Endothelial cell of umbilical vein (primary cell): Measurements from ENCODE around the gene UBE2L6. TPM values are rescaled to one million over a fixed set of nuclear protein-coding genes. Genes with fewer than 3 reads are reported as not detected.

Experiments
- BruUV-seq: library from RNA; stranded (reverse); fragments of 400-500 nt; replicated peaks from 2 replicates; lab custom pipeline; 2021; lab: Mats Ljungman, UMichigan
- CTCF ChIA-PET: fragments of 300-600, 350-600 bp; sonication (Branson Sonifier 250); formaldehyde crosslinking; loops from one replicate; lab custom pipeline; 2021; ENCODE audit warnings: antibody characterized with exemption, inconsistent platforms; lab: Charles Lee
- POLR2A ChIA-PET: fragments of 300-600, 350-600 bp; sonication (Branson Sonifier 250); formaldehyde crosslinking; loops from one replicate; lab custom pipeline; 2021; ENCODE audit warnings: antibody characterized with exemption, inconsistent platforms; lab: Charles Lee
- DNase-seq: peaks from one replicate; pipeline ENCODE4 v3.0.0-alpha.2; 2011; ENCODE audit warnings: low read depth, low spot score
- FAIRE-seq: peaks from 2 replicates; lab custom pipeline; 2011; peaks lifted over from hg19 to GRCh38; lab: Jason Lieb, UNC
- H2AFZ ChIP-seq: 2 replicates; pipeline ENCODE4 v1.6.0; 2012; ENCODE audit warnings: low read depth, low read length, control low read depth, inconsistent platforms
- H3K27ac ChIP-seq: 2 replicates; pipeline ENCODE4 v1.5.1; 2011; ENCODE audit warnings: low read depth, mild to moderate bottlenecking, control low read depth, low read length, moderate library complexity; ENCODE audit not compliant: insufficient read depth
- H3K27me3 ChIP-seq, 2 experiments: 2 replicates each; pipeline versions ENCODE4 v1.6.0 to v1.6.1; 2011; ENCODE audit warnings: low read length in 2 of 2, mixed read lengths in 1 of 2; ENCODE audit not compliant: control insufficient read depth in 2 of 2, insufficient read depth in 2 of 2
- H3K36me3 ChIP-seq, 2 experiments: 2 replicates in 1 of 2; 3 replicates in 1 of 2; pipeline ENCODE4 v1.5.1; 2011; ENCODE audit warnings: low read length in 2 of 2, mild to moderate bottlenecking in 1 of 2, moderate library complexity in 1 of 2; ENCODE audit not compliant: control insufficient read depth in 2 of 2, insufficient read depth in 2 of 2; ENCODE audit errors: extremely low read depth in 1 of 2
- H3K4me1 ChIP-seq: 3 replicates; pipeline ENCODE4 v1.5.1; 2011; ENCODE audit warnings: mild to moderate bottlenecking, low read length; ENCODE audit not compliant: control insufficient read depth, insufficient read depth; ENCODE audit errors: extremely low read depth
- H3K4me2 ChIP-seq: 2 replicates; pipeline ENCODE4 v1.6.1; 2011; ENCODE audit warnings: low read length, control low read depth, mixed read lengths; ENCODE audit not compliant: insufficient read depth
- H3K4me3 ChIP-seq, 3 experiments: fragments of 200-600 bp in 1 of 3; sonication (generic), shearing (Covaris generic) in 1 of 3; replicated peaks in 1 of 3; 2 replicates each; pipeline ENCODE4 v1.5.1; 2011 to 2016; ENCODE audit warnings: control low read depth in 3 of 3, low read length in 3 of 3, mild to moderate bottlenecking in 2 of 3, inconsistent platforms in 1 of 3, low read depth in 1 of 3, moderate library complexity in 1 of 3; ENCODE audit not compliant: insufficient read depth in 1 of 3
- H3K79me2 ChIP-seq: 2 replicates; pipeline ENCODE4 v1.6.0; 2012; ENCODE audit warnings: low read length, inconsistent platforms; ENCODE audit not compliant: control insufficient read depth, insufficient read depth
- H3K9ac ChIP-seq: replicated peaks from 2 replicates; pipeline ENCODE3; 2011; ENCODE audit warnings: low read length, control low read depth; ENCODE audit not compliant: insufficient read depth; ENCODE audit errors: extremely low read depth
- H3K9me1 ChIP-seq: replicated peaks from 3 replicates; pipeline ENCODE4 v1.6.0; 2011; ENCODE audit warnings: mild to moderate bottlenecking, low read length; ENCODE audit not compliant: control insufficient read depth, insufficient read depth; ENCODE audit errors: extremely low read depth
- H3K9me3 ChIP-seq: replicated peaks from 2 replicates; pipeline ENCODE4 v1.5.1; 2012; ENCODE audit warnings: low read length, inconsistent platforms; ENCODE audit not compliant: control insufficient read depth, insufficient read depth
- H4K20me1 ChIP-seq: replicated peaks from 2 replicates; pipeline ENCODE3; 2011; ENCODE audit warnings: mild to moderate bottlenecking, low read length; ENCODE audit not compliant: control insufficient read depth, insufficient read depth; ENCODE audit errors: extremely low read depth
- EZH2 ChIP-seq: IDR thresholded peaks from 2 replicates; pipeline ENCODE4 v1.6.1; 2012; ENCODE audit warnings: borderline replicate concordance, low read depth, mild to moderate bottlenecking, moderate library complexity, low read length, inconsistent platforms; ENCODE audit not compliant: severe bottlenecking
- FOS ChIP-seq: IDR thresholded peaks from 2 replicates; pipeline ENCODE4 v1.6.1; 2011; ENCODE audit warnings: mild to moderate bottlenecking, low read length, moderate library complexity, borderline replicate concordance; ENCODE audit not compliant: insufficient read depth
- GATA2 ChIP-seq: IDR thresholded peaks from 2 replicates; pipeline ENCODE4 v1.7.0; 2011; ENCODE audit warnings: low read depth, mild to moderate bottlenecking, moderate library complexity, mixed read lengths, low read length; ENCODE audit not compliant: insufficient read length, insufficient read depth
- JUN ChIP-seq: IDR thresholded peaks from 2 replicates; pipeline ENCODE4 v1.6.1; 2011; ENCODE audit warnings: borderline replicate concordance, low read depth; ENCODE audit not compliant: insufficient read length, insufficient read depth
- MYC ChIP-seq: IDR thresholded peaks from one replicate; pipeline ENCODE4 v1.6.1; 2011; ENCODE audit warnings: mild to moderate bottlenecking, low read depth, low read length
- POLR2A ChIP-seq: IDR thresholded peaks from 2 replicates; pipeline ENCODE4 v1.6.1; 2012; ENCODE audit warnings: low read depth, mild to moderate bottlenecking, control low read depth, low read length
- POLR2AphosphoS5 ChIP-seq: IDR thresholded peaks from 2 replicates; pipeline ENCODE4 v1.6.1; 2012; ENCODE audit warnings: low read depth, mild to moderate bottlenecking, control low read depth, low read length, moderate library complexity; ENCODE audit not compliant: insufficient read depth
- dilution Hi-C: fragments of 300-500 bp; cut with MboI; formaldehyde crosslinking; loops from one replicate; pipeline ENCODE4 v1.15.0; 2019; ENCODE audit warnings: low sequenced_read_pairs; ENCODE audit not compliant: extremely low pct_ligation_motif_present
- intact Hi-C: fragments of 100-400 bp; cut with micrococcal nuclease; formaldehyde crosslinking; loops from one replicate; pipeline ENCODE4 v1.10.0; 2022
- polyA plus RNA-seq, 4 experiments: library from polyadenylated mRNA; depleted of rRNA in 3 of 4; stranded (reverse) in 3 of 4; unstranded in 1 of 4; fragments of >200 nt; gene quantifications; 2 replicates each; pipeline versions ENCODE4 v1.2.1 to v1.2.3, GENCODE V29; 2011 to 2012; ENCODE audit warnings: missing spikeins in 1 of 4
- total RNA-seq: library from RNA; stranded (reverse); gene quantifications from 2 replicates; pipeline ENCODE4 v1.2.3, GENCODE V29; 2021
- TF ChIP-seq, protein P1 (sequence below), 2 donors: IDR thresholded peaks; 1 replicate in 1 of 2; 2 replicates in 1 of 2; pipeline ENCODE4 v1.5.1; 2011; ENCODE audit warnings: low read length in 2 of 2, mild to moderate bottlenecking in 2 of 2, moderate library complexity in 2 of 2, control low read depth in 1 of 2, inconsistent platforms in 1 of 2, low read depth in 1 of 2; ENCODE audit not compliant: insufficient read depth in 1 of 2; ENCODE audit errors: extremely low read depth in 1 of 2
- TF ChIP-seq, protein P2 (sequence below): IDR thresholded peaks from 2 replicates; pipeline ENCODE4 v1.6.1; 2011; ENCODE audit not compliant: insufficient read depth, insufficient read length

UBE2L6 gene
- total and polyA plus RNA-seq, 2 donors (not counting 3 experiments of a cell fraction or from before 2014, with no cell fraction given): 22.3 to 25.2 TPM

DNA sequence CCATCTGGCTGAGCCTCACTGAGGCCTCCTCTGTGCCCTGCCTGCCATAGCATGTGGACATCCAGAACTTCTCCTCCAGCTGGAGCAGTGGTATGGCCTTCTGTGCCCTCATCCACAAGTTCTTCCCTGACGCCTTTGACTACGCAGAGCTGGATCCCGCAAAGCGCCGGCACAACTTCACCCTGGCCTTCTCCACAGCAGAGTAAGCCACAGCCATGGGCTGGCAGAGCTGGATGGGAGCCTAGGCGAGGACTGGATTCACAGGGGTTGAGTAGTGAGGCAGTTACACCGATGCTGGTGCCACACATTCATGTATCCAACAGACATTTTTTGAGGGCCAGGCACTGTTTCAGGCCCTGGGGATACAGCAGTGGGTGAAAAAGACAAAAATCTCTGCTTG lies 21.0 kb downstream of the UBE2L6 start:
- Histone ChIP-seq H3K27ac (no peak overlapping the region), H3K27me3 (peaks cover 0 to 2% of the 10 kb centered on the region in 2 experiments), H3K79me2 (no peaks in the 10 kb centered on the region), H3K9me3 (no peaks in the 10 kb centered on the region), H3K9me1 (no peaks in the 10 kb centered on the region), H2AFZ (no peak overlapping the region), H3K4me3 (no peak overlapping the region), H3K4me1 (no peaks in the 10 kb centered on the region), H4K20me1 (no peaks in the 10 kb centered on the region), H3K9ac (no peak overlapping the region), H3K4me2 (no peak overlapping the region), H3K36me3 (no peaks in the 10 kb centered on the region)
- POLR2A ChIA-PET: no interaction called here
- FAIRE-seq (no peak), DNase-seq (no peak)
- CTCF ChIA-PET: interaction anchor here (0.7 to 2.3 kb wide), 8 partner anchors 10 to 201 kb away, joined by 3 to 13 read pairs (median 4); partner anchors contain the start of gene UBE2L6
- dilution Hi-C loops: no loop called here
- intact Hi-C loops: no loop called here
- TF ChIP-seq POLR2AphosphoS5 (no peak), EZH2 (no peak), FOS (no peak), MYC (no peak), POLR2A (no peak), JUN (no peak), GATA2 (no peak)
- TF ChIP-seq, protein P1, sequence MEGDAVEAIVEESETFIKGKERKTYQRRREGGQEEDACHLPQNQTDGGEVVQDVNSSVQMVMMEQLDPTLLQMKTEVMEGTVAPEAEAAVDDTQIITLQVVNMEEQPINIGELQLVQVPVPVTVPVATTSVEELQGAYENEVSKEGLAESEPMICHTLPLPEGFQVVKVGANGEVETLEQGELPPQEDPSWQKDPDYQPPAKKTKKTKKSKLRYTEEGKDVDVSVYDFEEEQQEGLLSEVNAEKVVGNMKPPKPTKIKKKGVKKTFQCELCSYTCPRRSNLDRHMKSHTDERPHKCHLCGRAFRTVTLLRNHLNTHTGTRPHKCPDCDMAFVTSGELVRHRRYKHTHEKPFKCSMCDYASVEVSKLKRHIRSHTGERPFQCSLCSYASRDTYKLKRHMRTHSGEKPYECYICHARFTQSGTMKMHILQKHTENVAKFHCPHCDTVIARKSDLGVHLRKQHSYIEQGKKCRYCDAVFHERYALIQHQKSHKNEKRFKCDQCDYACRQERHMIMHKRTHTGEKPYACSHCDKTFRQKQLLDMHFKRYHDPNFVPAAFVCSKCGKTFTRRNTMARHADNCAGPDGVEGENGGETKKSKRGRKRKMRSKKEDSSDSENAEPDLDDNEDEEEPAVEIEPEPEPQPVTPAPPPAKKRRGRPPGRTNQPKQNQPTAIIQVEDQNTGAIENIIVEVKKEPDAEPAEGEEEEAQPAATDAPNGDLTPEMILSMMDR (IDR thresholded peaks at IDR 0.05; ENCODE audit: extremely low read depth in 1 of 2, insufficient read depth in 1 of 2, low read depth in 1 of 2, low read length in 2 of 2): no peak
- TF ChIP-seq, protein P2, sequence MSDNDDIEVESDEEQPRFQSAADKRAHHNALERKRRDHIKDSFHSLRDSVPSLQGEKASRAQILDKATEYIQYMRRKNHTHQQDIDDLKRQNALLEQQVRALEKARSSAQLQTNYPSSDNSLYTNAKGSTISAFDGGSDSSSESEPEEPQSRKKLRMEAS: no peak
- no TSS peak for BruUV-seq
